Astrocyte (in vitro differentiated cells and primary cell): Measurements from ENCODE around the gene HPN. TPM values are rescaled to one million over a fixed set of nuclear protein-coding genes. Genes with fewer than 3 reads are reported as not detected.

Source experiments
- DNase-seq: peaks from one replicate; pipeline ENCODE4 v3.0.0-alpha.2; 2010; ENCODE audit warnings: low read depth
- FAIRE-seq: peaks from 2 replicates; lab custom pipeline; 2011; peaks lifted over from hg19 to GRCh38; lab: Jason Lieb, UNC
- H2AFZ ChIP-seq: 2 replicates; pipeline ENCODE4 v1.6.0; 2012; ENCODE audit warnings: low read depth, low read length, inconsistent platforms
- H3K27ac ChIP-seq: 2 replicates; pipeline ENCODE4 v1.5.1; 2011; ENCODE audit warnings: low read depth, low read length, inconsistent platforms
- H3K27me3 ChIP-seq: 2 replicates; pipeline ENCODE4 v1.6.0; 2011; ENCODE audit warnings: low read length, inconsistent platforms; ENCODE audit not compliant: insufficient read depth
- H3K36me3 ChIP-seq: 2 replicates; pipeline ENCODE4 v1.5.1; 2011; ENCODE audit warnings: low read length, inconsistent platforms; ENCODE audit not compliant: insufficient read depth
- H3K4me1 ChIP-seq: 2 replicates; pipeline ENCODE4 v1.5.1; 2011; ENCODE audit warnings: low read length, inconsistent platforms; ENCODE audit not compliant: insufficient read depth
- H3K4me2 ChIP-seq: 2 replicates; pipeline ENCODE4 v1.6.0; 2012; ENCODE audit warnings: low read length, inconsistent platforms
- H3K4me3 ChIP-seq: 2 replicates; pipeline ENCODE4 v1.5.1; 2011; ENCODE audit warnings: low read depth, mild to moderate bottlenecking, low read length, inconsistent platforms; ENCODE audit not compliant: insufficient read depth
- H3K79me2 ChIP-seq: 2 replicates; pipeline ENCODE4 v1.6.0; 2012; ENCODE audit warnings: mild to moderate bottlenecking, low read length, inconsistent platforms; ENCODE audit not compliant: insufficient read depth
- H3K9ac ChIP-seq: 2 replicates; pipeline ENCODE4 v1.6.0; 2012; ENCODE audit warnings: mild to moderate bottlenecking, low read length, inconsistent platforms
- H3K9me3 ChIP-seq: 2 replicates; pipeline ENCODE4 v1.5.1; 2012; ENCODE audit warnings: low read depth, mild to moderate bottlenecking, low read length, inconsistent platforms; ENCODE audit not compliant: insufficient read depth
- H4K20me1 ChIP-seq: 2 replicates; pipeline ENCODE4 v1.6.0; 2012; ENCODE audit warnings: low read length, inconsistent platforms; ENCODE audit not compliant: insufficient read depth
- H3K27ac Mint-ChIP-seq: one replicate; pipeline ENCODE4 v1.8.0; 2021; ENCODE audit warnings: mild to moderate bottlenecking, mixed read lengths; ENCODE audit not compliant: unreplicated experiment
- H3K27me3 Mint-ChIP-seq: one replicate; pipeline ENCODE4 v1.8.0; 2021; ENCODE audit warnings: low read depth, mixed read lengths; ENCODE audit not compliant: unreplicated experiment
- H3K36me3 Mint-ChIP-seq: one replicate; pipeline ENCODE4 v1.8.0; 2021; ENCODE audit warnings: low read depth, mixed read lengths; ENCODE audit not compliant: unreplicated experiment
- H3K4me1 Mint-ChIP-seq: one replicate; pipeline ENCODE4 v1.8.0; 2021; ENCODE audit warnings: low read depth, mixed read lengths; ENCODE audit not compliant: unreplicated experiment
- H3K4me3 Mint-ChIP-seq: one replicate; pipeline ENCODE4 v1.8.0; 2021; ENCODE audit warnings: mild to moderate bottlenecking, moderate library complexity, mixed read lengths; ENCODE audit not compliant: unreplicated experiment
- H3K9me3 Mint-ChIP-seq: one replicate; pipeline ENCODE4 v1.8.0; 2021; ENCODE audit warnings: mild to moderate bottlenecking, mixed read lengths; ENCODE audit not compliant: unreplicated experiment
- EZH2 ChIP-seq: IDR thresholded peaks from 2 replicates; pipeline ENCODE4 v1.6.1; 2012; ENCODE audit warnings: mild to moderate bottlenecking, low read length, inconsistent platforms; ENCODE audit not compliant: insufficient read depth
- total RNA-seq: library from RNA; stranded (reverse); gene quantifications from 2 replicates; pipeline ENCODE4 v1.2.1, GENCODE V29; 2021
- TF ChIP-seq, protein P1 (sequence below): IDR thresholded peaks from 2 replicates; pipeline ENCODE4 v1.5.1; 2011; ENCODE audit warnings: low read depth, mild to moderate bottlenecking, inconsistent platforms, low read length, moderate library complexity; ENCODE audit not compliant: insufficient read depth

Gene HPN
- total RNA-seq, 1 donor from 2014 or later = 0.73 TPM

- no peak for FAIRE-seq
- H3K36me3 Mint-ChIP-seq = peaks cover 2% of the 10 kb centered on the region
Measured at GRCh38 chr19:35054626-35055025, 13.1 kb downstream of the HPN start.

DNA sequence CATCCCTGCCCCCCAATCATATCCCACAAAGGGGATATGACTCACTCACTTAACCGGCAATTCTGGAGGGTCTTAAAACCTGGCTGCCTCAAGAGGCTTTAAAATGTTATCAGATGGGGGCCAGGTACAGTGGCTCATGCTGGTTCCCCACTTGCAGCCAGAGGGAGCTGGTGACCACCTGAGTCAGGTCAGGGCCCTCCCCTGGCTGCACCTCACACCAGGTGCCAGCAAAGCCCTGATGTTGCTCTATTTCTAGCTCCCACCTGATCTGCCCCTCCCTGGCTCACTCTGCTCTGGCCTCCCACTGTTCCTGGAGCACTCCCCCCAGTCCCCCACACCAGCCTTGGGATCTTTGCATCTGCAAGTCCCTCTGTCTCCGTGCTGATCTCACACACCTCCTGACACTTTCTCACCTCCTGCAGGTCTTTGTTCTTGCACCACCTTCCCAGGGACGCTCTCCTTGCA is 14.2 kb downstream of the HPN start:
- Histone ChIP-seq H3K9me3 (no peaks in the 10 kb centered on the region), H3K9ac (no peak overlapping the region), H3K4me1 (no peaks in the 10 kb centered on the region), H3K79me2 (no peaks in the 10 kb centered on the region), H3K27ac (no peak overlapping the region), H3K27me3 (peaks cover 12% of the 10 kb centered on the region), H2AFZ (no peak overlapping the region), H4K20me1 (no peaks in the 10 kb centered on the region), H3K4me2 (no peak overlapping the region), H3K36me3 (no peaks in the 10 kb centered on the region), H3K4me3 (no peak overlapping the region)
- no peak for DNase-seq
- Mint-ChIP-seq H3K9me3 (no peaks in the 10 kb centered on the region), H3K36me3 (peaks cover 2% of the 10 kb centered on the region), H3K27ac (no peak overlapping the region), H3K4me1 (peaks cover 3% of the 10 kb centered on the region), H3K27me3 (peaks cover 24% of the 10 kb centered on the region), H3K4me3 (no peak overlapping the region)
- FAIRE-seq = no peak
- TF ChIP-seq EZH2 = no peak
- TF ChIP-seq, protein P1, sequence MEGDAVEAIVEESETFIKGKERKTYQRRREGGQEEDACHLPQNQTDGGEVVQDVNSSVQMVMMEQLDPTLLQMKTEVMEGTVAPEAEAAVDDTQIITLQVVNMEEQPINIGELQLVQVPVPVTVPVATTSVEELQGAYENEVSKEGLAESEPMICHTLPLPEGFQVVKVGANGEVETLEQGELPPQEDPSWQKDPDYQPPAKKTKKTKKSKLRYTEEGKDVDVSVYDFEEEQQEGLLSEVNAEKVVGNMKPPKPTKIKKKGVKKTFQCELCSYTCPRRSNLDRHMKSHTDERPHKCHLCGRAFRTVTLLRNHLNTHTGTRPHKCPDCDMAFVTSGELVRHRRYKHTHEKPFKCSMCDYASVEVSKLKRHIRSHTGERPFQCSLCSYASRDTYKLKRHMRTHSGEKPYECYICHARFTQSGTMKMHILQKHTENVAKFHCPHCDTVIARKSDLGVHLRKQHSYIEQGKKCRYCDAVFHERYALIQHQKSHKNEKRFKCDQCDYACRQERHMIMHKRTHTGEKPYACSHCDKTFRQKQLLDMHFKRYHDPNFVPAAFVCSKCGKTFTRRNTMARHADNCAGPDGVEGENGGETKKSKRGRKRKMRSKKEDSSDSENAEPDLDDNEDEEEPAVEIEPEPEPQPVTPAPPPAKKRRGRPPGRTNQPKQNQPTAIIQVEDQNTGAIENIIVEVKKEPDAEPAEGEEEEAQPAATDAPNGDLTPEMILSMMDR = no peak

More at GRCh38 chr19:35054626-35055025, 13.1 kb downstream of the HPN start:
- Histone ChIP-seq H3K27me3 (peaks cover 12% of the 10 kb centered on the region), H3K9ac (no peak overlapping the region), H3K27ac (no peak overlapping the region), H3K4me2 (no peak overlapping the region), H3K4me3 (no peak overlapping the region), H4K20me1 (no peaks in the 10 kb centered on the region), H3K4me1 (no peaks in the 10 kb centered on the region), H3K79me2 (no peaks in the 10 kb centered on the region), H3K9me3 (no peaks in the 10 kb centered on the region), H2AFZ (no peak overlapping the region), H3K36me3 (no peaks in the 10 kb centered on the region)
- Mint-ChIP-seq H3K4me1 (peaks cover 3% of the 10 kb centered on the region), H3K9me3 (no peaks in the 10 kb centered on the region), H3K27ac (no peak overlapping the region), H3K27me3 (peaks cover 22% of the 10 kb centered on the region), H3K4me3 (no peak overlapping the region)
- DNase-seq = no peak
- TF ChIP-seq, protein P1 = no peak
- no peak for TF ChIP-seq EZH2

GRCh38 chr19:35056513-35057063 is 15.1 kb downstream of the HPN start:
- Mint-ChIP-seq H3K4me3 (no peak overlapping the region), H3K27ac (no peak overlapping the region), H3K36me3 (peaks cover 2% of the 10 kb centered on the region), H3K9me3 (peaks cover 2% of the 10 kb centered on the region), H3K27me3 (peaks cover 27% of the 10 kb centered on the region), H3K4me1 (peaks cover 3% of the 10 kb centered on the region)
- peaks cover 12% of the 10 kb centered on the region for H3K27me3 ChIP-seq
- TF ChIP-seq, protein P1 = no peak
- TF ChIP-seq EZH2 = no peak
- no peaks in the 10 kb centered on the region for H3K79me2 ChIP-seq
- H3K4me3 ChIP-seq = no peak overlapping the region
- no peak overlapping the region for H3K4me2 ChIP-seq
- H3K27ac ChIP-seq = no peak overlapping the region
- H3K9ac ChIP-seq = no peak overlapping the region
- no peaks in the 10 kb centered on the region for H3K9me3 ChIP-seq
- DNase-seq (no peak), FAIRE-seq (no peak)
- H3K36me3 ChIP-seq = no peaks in the 10 kb centered on the region
- no peaks in the 10 kb centered on the region for H3K4me1 ChIP-seq
- no peaks in the 10 kb centered on the region for H4K20me1 ChIP-seq
- H2AFZ ChIP-seq = no peak overlapping the region
